RWPE2 (cell line): ENCODE measurements around the gene DYNC2H1.
A peak's percentile ranks its signal among the peaks of the same experiment; 100 is the strongest.

Experiments
- ATAC-seq: fragments of 200-7000 bp; cut with Tn5 transposase; 3 replicates; pipeline ENCODE4 v1.9.1; 2021; ENCODE audit warnings: low read depth
- DNase-seq: peaks from one replicate; pipeline ENCODE4 v3.0.0-alpha.2; 2020; ENCODE audit warnings: low spot score
- H3K27ac ChIP-seq: fragments of 450-650 bp; 2 replicates; pipeline ENCODE4 v1.5.1; 2017; ENCODE audit warnings: mild to moderate bottlenecking; ENCODE audit not compliant: poor library complexity, severe bottlenecking
- H3K27me3 ChIP-seq: fragments of 250-450 bp; sonication (Bioruptor Pico); 2 replicates; pipeline ENCODE4 v1.5.1; 2021; ENCODE audit warnings: mild to moderate bottlenecking, moderate library complexity; ENCODE audit not compliant: insufficient read depth, poor library complexity, severe bottlenecking
- H3K36me3 ChIP-seq: fragments of 250-450 bp; sonication (Bioruptor Pico); 2 replicates; pipeline ENCODE4 v1.5.1; 2020; ENCODE audit warnings: low read depth, mild to moderate bottlenecking, moderate library complexity
- H3K4me1 ChIP-seq: fragments of 250-450 bp; sonication (Bioruptor Pico); 2 replicates; pipeline ENCODE4 v1.5.1; 2021; ENCODE audit warnings: mild to moderate bottlenecking, moderate library complexity; ENCODE audit not compliant: insufficient read depth, poor library complexity, severe bottlenecking
- H3K4me3 ChIP-seq: fragments of 250-450 bp; sonication (Bioruptor Pico); 2 replicates; pipeline ENCODE4 v1.5.1; 2021; ENCODE audit warnings: mild to moderate bottlenecking, moderate library complexity; ENCODE audit not compliant: severe bottlenecking
- H3K9me3 ChIP-seq: fragments of 250-450 bp; sonication (Bioruptor Pico); 2 replicates; pipeline ENCODE4 v1.5.1; 2021; ENCODE audit warnings: mild to moderate bottlenecking, moderate library complexity; ENCODE audit not compliant: severe bottlenecking
- TF ChIP-seq, protein P1 (sequence below): fragments of 450-650 bp; IDR thresholded peaks from one replicate; pipeline ENCODE4 v1.5.1; 2017; ENCODE audit warnings: mild to moderate bottlenecking, moderate library complexity; ENCODE audit not compliant: poor library complexity, severe bottlenecking

The DYNC2H1 gene

DNA sequence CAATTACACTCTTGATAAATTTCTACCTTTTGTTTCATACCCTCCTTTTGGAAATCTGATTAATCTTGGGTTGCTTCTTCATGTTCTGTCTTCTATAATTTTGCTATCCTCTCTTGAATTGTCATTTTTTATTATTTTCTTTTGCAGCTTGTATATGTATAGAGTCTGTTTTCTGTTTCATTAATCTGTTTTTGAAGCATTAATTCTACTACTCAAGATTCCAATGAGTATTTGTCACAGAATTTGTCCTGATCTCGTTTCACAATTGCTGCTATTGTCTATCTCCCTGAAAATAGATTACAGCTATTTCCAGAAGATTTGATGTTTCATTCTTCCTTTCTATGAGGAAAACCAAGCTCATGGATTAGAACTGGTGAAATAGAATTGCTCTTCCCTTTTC, 406.1 kb downstream of the DYNC2H1 start:
- H3K27ac ChIP-seq = no peak overlapping the region
- no peak for ATAC-seq
- H3K4me1 ChIP-seq = no peaks in the 10 kb centered on the region
- TF ChIP-seq, protein P1, sequence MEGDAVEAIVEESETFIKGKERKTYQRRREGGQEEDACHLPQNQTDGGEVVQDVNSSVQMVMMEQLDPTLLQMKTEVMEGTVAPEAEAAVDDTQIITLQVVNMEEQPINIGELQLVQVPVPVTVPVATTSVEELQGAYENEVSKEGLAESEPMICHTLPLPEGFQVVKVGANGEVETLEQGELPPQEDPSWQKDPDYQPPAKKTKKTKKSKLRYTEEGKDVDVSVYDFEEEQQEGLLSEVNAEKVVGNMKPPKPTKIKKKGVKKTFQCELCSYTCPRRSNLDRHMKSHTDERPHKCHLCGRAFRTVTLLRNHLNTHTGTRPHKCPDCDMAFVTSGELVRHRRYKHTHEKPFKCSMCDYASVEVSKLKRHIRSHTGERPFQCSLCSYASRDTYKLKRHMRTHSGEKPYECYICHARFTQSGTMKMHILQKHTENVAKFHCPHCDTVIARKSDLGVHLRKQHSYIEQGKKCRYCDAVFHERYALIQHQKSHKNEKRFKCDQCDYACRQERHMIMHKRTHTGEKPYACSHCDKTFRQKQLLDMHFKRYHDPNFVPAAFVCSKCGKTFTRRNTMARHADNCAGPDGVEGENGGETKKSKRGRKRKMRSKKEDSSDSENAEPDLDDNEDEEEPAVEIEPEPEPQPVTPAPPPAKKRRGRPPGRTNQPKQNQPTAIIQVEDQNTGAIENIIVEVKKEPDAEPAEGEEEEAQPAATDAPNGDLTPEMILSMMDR = no peak
- H3K36me3 ChIP-seq = no peaks in the 10 kb centered on the region
- no peaks in the 10 kb centered on the region for H3K27me3 ChIP-seq
- H3K4me3 ChIP-seq = no peak overlapping the region
- H3K9me3 ChIP-seq = no peaks in the 10 kb centered on the region
- DNase-seq = no peak

DNA sequence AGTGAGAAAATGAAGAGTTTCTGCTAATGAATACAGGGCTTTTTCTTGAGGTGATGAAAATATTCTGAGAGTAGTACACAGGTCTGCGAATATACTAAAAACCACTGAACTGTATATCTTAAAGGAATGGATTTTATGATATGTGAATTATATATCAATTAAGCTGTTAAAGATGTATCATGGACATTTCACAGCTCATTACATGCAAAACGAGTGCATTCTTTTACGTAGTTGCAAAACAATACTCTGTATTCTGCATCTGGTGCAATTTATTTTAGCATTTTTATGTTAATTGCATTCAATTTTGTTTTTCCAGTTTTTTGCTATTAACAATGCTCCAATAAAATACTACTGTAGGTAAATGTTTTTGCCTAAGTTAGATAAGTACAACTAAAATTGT, 411.6 kb downstream of the DYNC2H1 start:
- DNase-seq (no peak), ATAC-seq (no peak)
- no peaks in the 10 kb centered on the region for H3K9me3 ChIP-seq
- H3K27ac ChIP-seq = no peak overlapping the region
- TF ChIP-seq, protein P1 = no peak
- H3K4me3 ChIP-seq = no peak overlapping the region
- H3K36me3 ChIP-seq = no peaks in the 10 kb centered on the region
- H3K4me1 ChIP-seq = peaks cover 27% of the 10 kb centered on the region
- no peaks in the 10 kb centered on the region for H3K27me3 ChIP-seq

DNA sequence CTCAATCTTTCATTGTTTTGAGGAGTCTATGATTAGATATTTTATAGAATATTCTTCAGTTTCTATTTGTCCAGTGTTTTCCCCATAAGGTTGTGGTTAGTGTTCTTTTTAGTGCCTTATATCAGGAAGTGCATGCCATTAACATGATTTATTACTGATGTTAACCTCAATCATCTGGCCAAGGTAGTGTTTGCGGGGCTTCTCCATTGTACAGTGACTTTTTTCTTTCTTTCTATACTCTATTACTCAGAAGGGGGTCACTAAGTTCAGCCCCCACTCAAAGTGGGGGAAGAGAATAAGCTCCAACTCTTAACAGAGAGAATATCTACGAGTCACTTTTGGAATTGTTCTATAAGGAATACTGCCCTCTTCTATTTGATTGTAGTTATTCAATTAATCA, 415.8 kb downstream of the DYNC2H1 start:
- Histone ChIP-seq H3K4me3 (no peak overlapping the region), H3K4me1 (peaks cover 53% of the 10 kb centered on the region)
- TF ChIP-seq, protein P1 = no peak

DNA sequence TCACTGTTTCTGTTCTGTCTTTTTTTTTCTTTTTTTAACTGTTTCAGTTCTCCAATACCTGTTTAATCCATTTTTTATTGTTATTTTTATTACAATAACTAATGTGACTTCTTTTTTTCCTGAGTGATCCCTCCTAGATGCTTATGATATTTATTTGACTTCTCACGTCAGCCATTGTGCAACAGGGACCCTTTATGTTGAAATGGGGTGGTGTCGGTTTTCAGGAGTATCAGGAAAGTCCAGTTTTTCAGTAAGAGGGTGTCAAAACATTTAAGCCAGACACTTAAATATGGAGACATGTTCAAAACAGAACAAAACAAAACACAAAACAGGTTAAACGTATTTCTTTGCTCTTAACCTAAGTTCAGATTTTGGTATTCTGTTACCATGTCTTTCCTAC, 418.8 kb downstream of the DYNC2H1 start:
- TF ChIP-seq, protein P1 = no peak
- DNase-seq (no peak), ATAC-seq (no peak)
- Histone ChIP-seq H3K27ac (peak overlapping the region; percentile 95), H3K9me3 (no peaks in the 10 kb centered on the region), H3K4me3 (no peak overlapping the region), H3K36me3 (no peaks in the 10 kb centered on the region), H3K27me3 (no peaks in the 10 kb centered on the region), H3K4me1 (peaks cover 67% of the 10 kb centered on the region)

More for the DNA sequence above, 415.8 kb downstream of the DYNC2H1 start:
- ATAC-seq (peak; percentile 81), DNase-seq (no peak)
- Histone ChIP-seq H3K9me3 (no peaks in the 10 kb centered on the region), H3K36me3 (no peaks in the 10 kb centered on the region), H3K27me3 (no peaks in the 10 kb centered on the region), H3K27ac (peak overlapping the region; percentile 84)

- no peaks in the 10 kb centered on the region for H3K9me3 ChIP-seq
- H3K4me3 ChIP-seq = no peak overlapping the region
- no peak for ATAC-seq
- H3K36me3 ChIP-seq = no peaks in the 10 kb centered on the region
- DNase-seq = no peak
- TF ChIP-seq, protein P1 = no peak
- H3K27me3 ChIP-seq = no peaks in the 10 kb centered on the region
- H3K27ac ChIP-seq = peak overlapping the region; percentile 95
- H3K4me1 ChIP-seq = peaks cover 71% of the 10 kb centered on the region
Observed at GRCh38 chr11:103528596-103528995, 419.4 kb downstream of the DYNC2H1 start.
